H1 (cell line): ENCODE data around the gene TRMT10A. TPM values are rescaled to one million over a fixed set of nuclear protein-coding genes. Genes with fewer than 3 reads are reported as not detected.

ENCODE experiments used
- CTCF ChIA-PET: fragments of 300-600 bp; sonication (Branson Sonifier 250); formaldehyde crosslinking; loops from one replicate; lab custom pipeline; 2021; ENCODE audit not compliant: partially characterized antibody; lab: Charles Lee
- POLR2A ChIA-PET: fragments of 300-600 bp; sonication (Branson Sonifier 250); formaldehyde crosslinking; loops from one replicate; lab custom pipeline; 2021; ENCODE audit warnings: inconsistent platforms; ENCODE audit not compliant: partially characterized antibody; lab: Charles Lee
- DNase-seq, 2 experiments: peaks; one replicate each; pipeline versions ENCODE4 v3.0.0 to v3.0.0-alpha.2; 2010 to 2022; ENCODE audit warnings: low spot score in 2 of 2, low read depth in 1 of 2, mixed read lengths in 1 of 2
- FAIRE-seq: peaks from 2 replicates; lab custom pipeline; 2011; peaks lifted over from hg19 to GRCh38; lab: Jason Lieb, UNC
- H2AFZ ChIP-seq: 2 replicates; pipeline ENCODE4 v1.8.1; 2012; ENCODE audit warnings: low read length, inconsistent platforms
- H2AK5ac ChIP-seq: 2 replicates; pipeline ENCODE4 v1.6.1; 2013; ENCODE audit warnings: low read depth, low read length
- H2BK120ac ChIP-seq: replicated peaks from 2 replicates; pipeline ENCODE3; 2013; ENCODE audit warnings: low read depth, low read length, inconsistent platforms
- H2BK12ac ChIP-seq: 2 replicates; pipeline ENCODE4 v1.6.1; 2013; ENCODE audit warnings: low read depth, low read length
- H2BK15ac ChIP-seq: 2 replicates; pipeline ENCODE4 v1.6.1; 2013; ENCODE audit warnings: low read length
- H2BK20ac ChIP-seq: 2 replicates; pipeline ENCODE4 v1.6.1; 2013; ENCODE audit warnings: low read length
- H2BK5ac ChIP-seq: 2 replicates; pipeline ENCODE4 v1.6.1; 2013; ENCODE audit warnings: low read depth, low read length
- H3K14ac ChIP-seq: 2 replicates; pipeline ENCODE4 v1.6.1; 2013; ENCODE audit warnings: inconsistent platforms; ENCODE audit not compliant: insufficient read length
- H3K18ac ChIP-seq: 2 replicates; pipeline ENCODE4 v1.6.1; 2013; ENCODE audit warnings: low read length; ENCODE audit errors: extremely low read depth
- H3K23ac ChIP-seq: 2 replicates; pipeline ENCODE4 v1.6.1; 2013; ENCODE audit warnings: inconsistent platforms; ENCODE audit not compliant: insufficient read length
- H3K23me2 ChIP-seq: 2 replicates; pipeline ENCODE4 v1.6.1; 2013; ENCODE audit warnings: low read depth, low read length
- H3K27ac ChIP-seq: 2 replicates; pipeline ENCODE4 v1.6.1; 2011; ENCODE audit warnings: low read depth, low read length, inconsistent platforms
- H3K27me3 ChIP-seq, 4 experiments: replicated peaks in 1 of 4; 1 replicate in 1 of 4; 2 replicates in 3 of 4; pipeline versions ENCODE4 v1.6.1 to v1.8.1; 2011 to 2013; ENCODE audit warnings: low read length in 3 of 4, mild to moderate bottlenecking in 3 of 4, inconsistent platforms in 2 of 4, mixed read lengths in 2 of 4, moderate library complexity in 1 of 4; ENCODE audit not compliant: control insufficient read depth in 3 of 4, insufficient read depth in 3 of 4; ENCODE audit errors: extremely low read depth in 1 of 4
- H3K36me3 ChIP-seq, 4 experiments: 2 replicates each; pipeline versions ENCODE4 v1.6.1 to v1.8.1; 2011 to 2013; ENCODE audit warnings: mild to moderate bottlenecking in 4 of 4, low read length in 3 of 4, moderate library complexity in 2 of 4, control low read depth in 1 of 4, inconsistent platforms in 1 of 4; ENCODE audit not compliant: insufficient read depth in 4 of 4, control insufficient read depth in 2 of 4
- H3K4ac ChIP-seq: replicated peaks from 2 replicates; pipeline ENCODE3; 2013; ENCODE audit warnings: low read length, low read depth, mixed read lengths, inconsistent platforms; ENCODE audit not compliant: insufficient read length
- H3K4me1 ChIP-seq, 4 experiments: replicated peaks in 1 of 4; 1 replicate in 1 of 4; 2 replicates in 3 of 4; pipeline versions ENCODE4 v1.6.1 to v1.8.1; 2011 to 2013; ENCODE audit warnings: low read length in 3 of 4, inconsistent platforms in 2 of 4, mixed read lengths in 1 of 4; ENCODE audit not compliant: insufficient read depth in 4 of 4, control insufficient read depth in 3 of 4
- H3K4me2 ChIP-seq, 2 experiments: 2 replicates each; pipeline versions ENCODE4 v1.6.1 to v1.8.1; 2011 to 2013; ENCODE audit warnings: low read depth in 2 of 2, low read length in 2 of 2, control low read depth in 1 of 2, inconsistent platforms in 1 of 2, mild to moderate bottlenecking in 1 of 2; ENCODE audit not compliant: insufficient read depth in 1 of 2
- H3K4me3 ChIP-seq, 4 experiments: fragments of 200-600, 300-600 bp in 1 of 4; sonication (generic), shearing (Covaris generic), sonication (Bioruptor Twin) in 1 of 4; 2 replicates each; pipeline versions ENCODE4 v1.5.1 to v1.8.1; 2011 to 2016; ENCODE audit warnings: low read length in 4 of 4, low read depth in 3 of 4, control low read depth in 2 of 4, inconsistent platforms in 2 of 4, mild to moderate bottlenecking in 2 of 4, mixed read lengths in 1 of 4, moderate library complexity in 1 of 4; ENCODE audit not compliant: insufficient read depth in 2 of 4; ENCODE audit errors: extremely low read depth in 1 of 4
- H3K56ac ChIP-seq: replicated peaks from 2 replicates; pipeline ENCODE3; 2013; ENCODE audit warnings: low read depth, mild to moderate bottlenecking, mixed read lengths, low read length, inconsistent platforms; ENCODE audit not compliant: insufficient read length
- H3K79me1 ChIP-seq: 2 replicates; pipeline ENCODE4 v1.6.1; 2013; ENCODE audit warnings: low read depth, low read length, control low read depth
- H3K79me2 ChIP-seq, 2 experiments: 2 replicates each; pipeline versions ENCODE4 v1.6.1 to v1.8.1; 2012 to 2013; ENCODE audit warnings: low read length in 2 of 2, mild to moderate bottlenecking in 2 of 2, inconsistent platforms in 1 of 2; ENCODE audit not compliant: insufficient read depth in 2 of 2, control insufficient read depth in 1 of 2
- H3K9ac ChIP-seq, 4 experiments: replicated peaks in 1 of 4; 1 replicate in 1 of 4; 2 replicates in 3 of 4; pipeline versions ENCODE4 v1.6.1 to v1.8.1; 2011 to 2013; ENCODE audit warnings: low read depth in 3 of 4, low read length in 3 of 4, control low read depth in 2 of 4, mild to moderate bottlenecking in 2 of 4, moderate library complexity in 2 of 4, inconsistent platforms in 1 of 4; ENCODE audit errors: extremely low read depth in 1 of 4
- H3K9me3 ChIP-seq, 2 experiments: 2 replicates each; pipeline versions ENCODE4 v1.6.1 to v1.8.1; 2012 to 2013; ENCODE audit warnings: mild to moderate bottlenecking in 2 of 2, moderate library complexity in 2 of 2, control low read depth in 1 of 2, inconsistent platforms in 1 of 2, low read depth in 1 of 2, low read length in 1 of 2, mixed read lengths in 1 of 2; ENCODE audit not compliant: insufficient read depth in 2 of 2
- H4K20me1 ChIP-seq, 2 experiments: replicated peaks in 1 of 2; 2 replicates each; pipeline versions ENCODE3 to v1.8.1; 2011 to 2013; ENCODE audit warnings: inconsistent platforms in 2 of 2, low read length in 2 of 2, mild to moderate bottlenecking in 1 of 2; ENCODE audit not compliant: insufficient read depth in 2 of 2, control insufficient read depth in 1 of 2
- H4K5ac ChIP-seq: 2 replicates; pipeline ENCODE4 v1.6.1; 2013; ENCODE audit warnings: low read length, low read depth, mixed read lengths, inconsistent platforms; ENCODE audit not compliant: insufficient read length
- H4K8ac ChIP-seq: 2 replicates; pipeline ENCODE4 v1.8.0; 2013; ENCODE audit warnings: mild to moderate bottlenecking, moderate library complexity, low read length, inconsistent platforms; ENCODE audit not compliant: insufficient read depth; ENCODE audit errors: extremely low read depth
- H4K91ac ChIP-seq: replicated peaks from 2 replicates; pipeline ENCODE3; 2013; ENCODE audit warnings: low read length, mixed read lengths, inconsistent platforms; ENCODE audit not compliant: insufficient read length
- EGR1 ChIP-seq: IDR thresholded peaks from 2 replicates; pipeline ENCODE4 v1.6.1; 2011; ENCODE audit warnings: low read depth, low read length, borderline replicate concordance
- JUN ChIP-seq: IDR thresholded peaks from 2 replicates; pipeline ENCODE4 v1.6.1; 2011; ENCODE audit warnings: low read depth, mild to moderate bottlenecking, improper control_type of control experiment, low read length
- KDM1A ChIP-seq: fragments of 200-600, 300-600 bp; sonication (generic); IDR thresholded peaks from 2 replicates; pipeline ENCODE4 v1.7.1; 2016; ENCODE audit warnings: mild to moderate bottlenecking, low read length, borderline replicate concordance
- RFX5 ChIP-seq: IDR thresholded peaks from 2 replicates; pipeline ENCODE4 v1.6.1; 2011; ENCODE audit warnings: low read depth, low read length, improper control_type of control experiment, borderline replicate concordance
- SP2 ChIP-seq: IDR thresholded peaks from 2 replicates; pipeline ENCODE4 v1.6.1; 2012; ENCODE audit warnings: mild to moderate bottlenecking, low read length, inconsistent platforms
- WGBS, 2 experiments: shearing (Covaris generic) in 1 of 2; methylation state at CpG; one replicate each; pipeline versions ENCODE4 v1.1.6 to v1.1.7; 2013 to 2015; ENCODE audit warnings: low lambda C conversion rate in 2 of 2, mixed read lengths in 2 of 2, inconsistent platforms in 1 of 2, low coverage in 1 of 2, missing lambda C conversion rate in 1 of 2; ENCODE audit not compliant: insufficient replicate concordance in 2 of 2, insufficient coverage in 1 of 2, insufficient read length in 1 of 2; ENCODE audit errors: extremely low coverage in 1 of 2, missing lambda C conversion rate in 1 of 2; 5-methylcytosine and 5-hydroxymethylcytosine counted together
- polyA plus RNA-seq, 7 experiments: library from polyadenylated mRNA; depleted of rRNA in 3 of 7; stranded (reverse) in 5 of 7; unstranded in 2 of 7; fragments of >200 nt in 5 of 7; fragments of 200-250 nt in 2 of 7; gene quantifications; 1 replicate in 5 of 7; 2 replicates in 1 of 7; 4 replicates in 1 of 7; pipeline versions ENCODE4 v1.2.1 to v1.2.3, GENCODE V29; 2011 to 2013; ENCODE audit warnings: missing spikeins in 2 of 7, mixed read lengths in 2 of 7
- total RNA-seq: library from RNA; stranded (reverse); fragmentation: NEBNext Ultra II Directional; extraction: Animal tissue kit (Norgen Biotek cat#: 25700); gene quantifications from 2 replicates; pipeline ENCODE4 v1.2.1, GENCODE V29; 2021

The TRMT10A gene
- total and polyA plus RNA-seq, 2 of the 8 experiments (the other 6 are each of a cell fraction or from before 2014, with no cell fraction given) = 1.5 to 3.8 TPM

GRCh38 chr4:99612704-99613103 is 48.9 kb upstream of the TRMT10A start:
- Histone ChIP-seq H4K5ac (no peak overlapping the region), H2BK20ac (no peak overlapping the region), H3K9me3 (no peaks in the 10 kb centered on the region), H4K8ac (no peak overlapping the region), H3K36me3 (no peaks in the 10 kb centered on the region), H3K79me1 (no peaks in the 10 kb centered on the region), H4K91ac (no peak overlapping the region), H2BK15ac (no peak overlapping the region), H2BK12ac (no peak overlapping the region), H3K14ac (no peak overlapping the region), H3K4ac (no peak overlapping the region), H3K23me2 (no peaks in the 10 kb centered on the region), H3K56ac (no peak overlapping the region), H3K27me3 (no peaks in the 10 kb centered on the region), H3K18ac (no peak overlapping the region), H3K4me2 (no peak overlapping the region), H2BK5ac (no peak overlapping the region), H3K23ac (no peak overlapping the region), H2AK5ac (no peak overlapping the region), H3K4me3 (no peak overlapping the region), H2AFZ (no peak overlapping the region), H4K20me1 (no peaks in the 10 kb centered on the region), H3K9ac (no peak overlapping the region), H3K27ac (no peak overlapping the region), H2BK120ac (no peak overlapping the region), H3K4me1 (no peaks in the 10 kb centered on the region), H3K79me2 (no peaks in the 10 kb centered on the region)
- WGBS, 2 experiments = 86% methylated on average over 5 of the region's 5 CpGs; no CpG with 5 or more reads in 1 of the 2 experiments
- ChIA-PET POLR2A (no interaction called here), CTCF (interaction anchor here (0.7 to 1.1 kb wide), 2 partner anchors 21 to 196 kb away, joined by 3 read pairs; no protein-coding TSS in a partner anchor)
- TF ChIP-seq JUN (no peak), EGR1 (no peak), RFX5 (no peak), SP2 (no peak), KDM1A (no peak)
- FAIRE-seq (no peak), DNase-seq (no peak)
